Measurements from ENCODE around the gene CASZ1.

Gene CASZ1

DNA sequence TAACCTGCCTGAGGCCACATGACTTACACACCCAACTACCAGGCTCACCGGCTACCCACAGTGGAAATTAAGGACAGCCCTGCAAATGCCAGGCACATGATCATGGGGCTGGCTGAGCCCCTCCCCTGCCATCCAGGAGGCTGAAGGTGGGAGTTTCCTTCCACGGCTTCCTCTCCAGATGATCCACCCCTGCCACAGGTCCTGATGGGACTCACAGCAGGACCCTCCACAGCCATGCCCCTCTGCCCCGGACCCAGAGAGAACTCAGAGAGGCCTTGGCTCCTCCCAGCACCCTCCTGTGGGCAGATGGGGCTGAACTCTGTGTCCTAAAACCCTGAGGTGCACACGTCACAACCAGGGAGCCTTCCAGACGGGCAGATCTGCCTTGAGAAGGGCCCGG, 29.1 kb upstream of the CASZ1 start:
- DNase-seq (ENCODE audit: extremely low read depth in 1 of 2, low read depth in 1 of 2): no peak

DNA sequence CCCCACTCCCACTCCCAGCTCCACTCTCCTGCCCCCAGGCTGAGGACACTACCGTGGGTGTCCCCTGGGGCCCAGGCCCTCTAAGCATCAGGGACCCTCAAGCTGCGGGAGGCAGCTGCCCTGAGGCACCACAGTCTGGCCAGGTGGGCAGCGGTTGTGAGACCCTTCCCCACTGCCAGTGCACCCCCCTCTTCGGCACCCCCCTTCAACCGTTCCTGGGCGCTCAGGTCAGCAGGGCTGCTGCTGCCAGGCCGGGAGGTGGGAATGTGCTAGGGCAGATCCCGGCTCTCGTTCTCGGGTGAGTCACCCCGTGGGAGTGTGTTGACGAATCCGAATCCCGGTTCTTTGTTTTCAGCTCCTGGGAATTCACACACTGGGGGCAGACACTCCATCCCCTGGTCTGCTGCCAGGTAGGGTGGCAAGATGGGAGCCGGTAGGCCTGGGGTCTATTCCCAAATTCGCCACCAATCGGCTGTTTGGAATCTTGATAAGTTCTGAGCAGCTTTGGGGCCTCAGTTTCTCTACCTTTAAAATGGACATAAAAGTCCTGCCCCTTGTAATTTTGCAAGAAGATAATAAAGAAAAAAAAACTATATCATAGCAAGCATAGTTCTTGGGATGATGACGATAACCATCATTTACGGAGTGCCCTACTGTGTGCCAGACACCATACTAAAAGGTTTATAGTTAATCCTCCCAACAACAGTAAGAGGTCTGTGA, 28.5 kb upstream of the CASZ1 start:
- no peak for DNase-seq (ENCODE audit: extremely low read depth in 1 of 2, low read depth in 1 of 2)

DNA sequence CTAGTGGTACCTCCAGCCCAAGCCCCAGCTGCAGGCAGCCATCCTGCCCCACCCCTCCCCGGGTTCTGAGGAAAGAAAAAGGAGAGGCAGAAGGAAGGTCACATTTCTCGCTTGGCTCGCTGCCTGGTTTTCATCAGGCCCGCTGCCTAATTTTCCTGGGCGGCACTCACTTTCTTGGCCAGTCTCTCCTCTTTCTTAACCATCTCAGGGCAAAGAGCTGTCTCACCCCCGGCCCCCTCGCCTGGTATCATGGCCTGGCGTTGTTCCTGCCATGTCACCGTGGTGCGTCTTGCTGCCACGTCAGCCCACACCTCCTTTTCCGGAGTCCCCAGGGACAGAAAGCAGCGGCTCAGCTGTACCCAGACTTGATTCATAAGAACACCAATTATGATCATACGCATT, 26.6 kb upstream of the CASZ1 start:
- DNase-seq (ENCODE audit: extremely low read depth in 1 of 2, low read depth in 1 of 2): no peak

DNA sequence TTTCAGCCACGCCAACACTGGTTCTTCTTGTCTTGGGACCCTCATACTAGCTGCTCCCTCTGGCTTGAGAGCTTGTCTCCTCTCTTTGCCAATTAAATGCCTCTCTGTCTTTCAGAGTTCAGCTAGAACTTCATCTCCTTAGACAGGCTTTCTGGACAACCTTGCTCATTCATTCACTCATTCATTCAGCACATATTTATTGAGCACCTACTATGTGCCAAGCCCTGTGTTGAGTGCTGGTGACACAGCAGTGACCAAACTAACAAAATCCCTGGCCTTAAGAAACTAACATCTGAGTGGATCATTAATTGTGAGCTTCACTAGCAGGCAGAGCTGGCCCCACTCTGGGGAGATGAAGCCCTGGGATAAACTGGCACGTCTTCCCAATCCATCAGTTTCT, 24.9 kb upstream of the CASZ1 start:
- no peak for DNase-seq (ENCODE audit: extremely low read depth in 1 of 2, low read depth in 1 of 2)

DNA sequence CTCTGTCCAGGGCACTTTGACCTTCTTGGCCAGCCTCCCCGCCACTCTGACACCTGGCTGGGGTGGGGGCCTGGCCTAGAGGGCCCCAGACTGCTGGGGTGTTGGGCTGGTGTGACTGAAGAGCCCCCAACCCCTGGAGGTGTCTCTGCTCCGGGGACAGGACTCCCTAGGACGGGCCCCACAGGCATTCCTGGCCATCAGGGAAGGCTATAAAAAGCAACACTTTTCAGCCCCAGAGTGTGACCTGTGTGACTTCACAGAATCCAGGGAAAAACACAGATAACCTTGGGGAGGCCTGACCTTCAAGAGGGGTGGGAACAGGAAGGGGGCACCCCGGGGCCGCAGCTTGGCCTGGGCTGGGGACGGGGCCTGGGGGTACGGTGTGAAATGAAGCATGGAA, 24.0 kb upstream of the CASZ1 start:
- DNase-seq (ENCODE audit: extremely low read depth in 1 of 2, low read depth in 1 of 2): no peak

DNA sequence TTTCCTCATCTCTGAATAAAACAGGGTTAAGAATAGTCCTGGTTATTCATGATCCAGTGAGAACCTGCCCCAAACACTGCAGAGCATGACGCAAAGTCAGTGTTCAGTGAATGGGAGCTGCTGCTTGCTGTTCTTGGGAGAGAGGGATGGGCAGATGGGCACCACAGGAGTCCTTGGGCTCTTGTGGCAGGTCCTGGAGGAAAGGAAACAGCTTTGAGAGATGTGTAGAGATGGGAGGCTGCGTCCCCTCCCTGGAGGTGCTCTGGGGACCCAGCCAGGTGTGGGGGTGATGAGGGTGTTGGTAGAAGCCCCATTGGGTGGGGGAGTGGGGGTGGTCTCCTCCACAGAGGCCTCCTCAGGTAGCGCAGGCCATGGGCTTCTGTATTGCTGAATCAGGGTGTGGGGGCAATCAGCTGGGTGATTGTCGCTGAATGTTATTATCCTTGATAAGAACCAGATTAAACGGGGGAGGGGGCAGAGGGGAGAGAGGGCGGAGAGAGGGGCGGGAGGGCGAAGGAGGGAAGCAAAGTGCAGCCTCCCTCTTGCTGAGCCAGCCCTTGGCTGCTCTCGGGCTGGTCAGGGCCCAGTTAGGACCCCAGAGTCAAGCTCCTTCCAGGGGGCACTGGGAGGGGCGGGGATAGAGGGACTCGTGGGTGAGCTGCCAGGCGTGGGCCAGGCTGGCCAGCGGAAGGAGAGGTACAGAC, 22.9 kb upstream of the CASZ1 start:
- no peak for DNase-seq (ENCODE audit: extremely low read depth in 1 of 2, low read depth in 1 of 2)

DNA sequence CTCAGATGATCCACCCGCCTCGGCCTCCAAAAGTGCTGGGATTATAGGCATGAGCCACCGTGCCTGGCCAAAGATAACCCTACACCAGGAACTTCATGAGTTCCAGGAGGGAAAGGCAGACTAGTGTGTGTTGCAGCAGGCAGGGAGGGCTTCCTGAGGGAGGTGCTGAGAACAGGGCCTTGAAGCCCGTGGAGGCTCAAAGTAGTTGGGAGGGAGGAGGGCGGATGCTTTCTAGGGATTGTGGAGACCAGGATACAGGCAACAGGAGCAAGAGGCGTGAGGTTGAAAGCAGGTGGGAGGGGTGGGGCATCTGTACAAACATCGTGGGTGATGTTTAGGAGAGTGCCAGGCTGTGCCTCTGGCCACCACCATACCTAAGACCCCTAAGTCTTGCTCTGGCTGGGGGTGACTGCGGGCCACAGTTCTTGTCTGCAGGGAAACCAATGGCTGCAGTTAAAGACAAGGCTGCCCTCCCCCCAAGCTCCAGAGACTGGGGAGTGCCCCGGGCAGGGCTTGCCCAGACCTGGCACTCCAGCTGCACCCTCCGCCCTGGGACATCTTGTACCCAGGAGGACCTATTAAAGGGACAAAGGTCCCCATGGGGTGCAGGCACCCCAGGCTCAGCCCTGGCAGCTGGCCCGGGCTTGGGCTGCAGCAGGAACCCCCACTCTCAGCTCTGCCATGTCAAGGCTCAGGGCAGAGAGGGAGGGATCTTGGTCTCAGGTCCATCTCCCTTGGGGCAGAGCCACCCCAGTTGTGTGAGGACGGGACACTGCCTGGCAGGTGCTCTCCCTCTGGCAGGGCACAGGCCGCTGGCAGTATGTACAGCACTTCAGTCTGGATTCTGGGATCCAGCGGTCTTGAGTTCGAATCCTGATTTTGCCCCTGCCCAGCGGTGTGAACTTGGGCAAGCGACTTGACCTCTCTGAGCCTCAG, 22.1 kb upstream of the CASZ1 start:
- DNase-seq (ENCODE audit: extremely low read depth in 1 of 2, low read depth in 1 of 2): no peak

DNA sequence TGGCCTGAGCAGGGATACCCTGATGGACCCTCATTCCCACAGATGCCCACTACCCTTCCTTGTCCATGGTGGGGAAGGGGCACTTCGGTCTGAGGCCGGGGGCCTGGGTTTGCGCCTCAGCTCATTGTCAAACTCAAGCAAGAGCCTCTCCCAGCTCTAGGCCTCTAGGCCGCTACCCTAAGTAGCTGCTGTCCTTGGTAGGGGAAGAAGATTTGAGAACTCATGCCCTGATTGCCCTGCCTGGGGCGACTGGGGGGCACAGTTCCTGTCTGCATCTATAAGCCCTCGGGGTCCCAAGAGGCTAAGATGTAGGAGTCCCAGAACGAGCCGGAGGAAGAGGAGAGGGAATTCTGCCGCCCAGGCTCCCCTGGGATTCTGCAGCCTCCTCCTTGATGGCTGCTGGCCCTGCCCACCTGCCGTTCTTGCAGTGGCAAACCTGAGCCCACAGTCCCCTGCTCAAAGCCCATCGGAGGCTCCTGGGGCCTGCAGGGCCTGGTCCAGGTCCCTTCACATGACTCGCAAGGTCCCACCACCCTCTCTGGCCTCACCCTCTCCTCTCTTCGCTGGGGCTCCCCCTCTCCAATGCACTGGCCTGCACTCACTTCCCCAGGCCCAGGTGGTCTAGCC, 20.4 kb upstream of the CASZ1 start:
- DNase-seq (ENCODE audit: extremely low read depth in 1 of 2, low read depth in 1 of 2): no peak

DNA sequence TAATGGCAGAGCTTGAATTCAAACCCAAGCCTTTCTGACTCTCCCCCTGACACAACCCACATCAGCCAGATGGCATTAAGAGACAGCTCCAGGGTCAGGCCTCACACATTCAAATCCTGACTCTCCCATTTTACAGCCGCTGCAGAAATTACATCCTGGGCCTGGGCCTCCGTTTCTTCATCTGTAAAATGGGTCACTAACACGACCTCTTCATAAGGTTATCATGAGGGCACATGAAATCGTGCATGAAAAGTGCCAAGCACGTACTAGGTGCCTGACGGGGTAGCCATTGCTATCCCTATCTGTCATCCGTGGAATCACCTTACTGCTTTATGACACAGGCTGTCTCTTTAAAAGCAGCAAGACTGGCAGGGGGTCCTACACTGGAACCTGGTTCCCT, 19.8 kb upstream of the CASZ1 start:
- no peak for DNase-seq (ENCODE audit: extremely low read depth in 1 of 2, low read depth in 1 of 2)

DNA sequence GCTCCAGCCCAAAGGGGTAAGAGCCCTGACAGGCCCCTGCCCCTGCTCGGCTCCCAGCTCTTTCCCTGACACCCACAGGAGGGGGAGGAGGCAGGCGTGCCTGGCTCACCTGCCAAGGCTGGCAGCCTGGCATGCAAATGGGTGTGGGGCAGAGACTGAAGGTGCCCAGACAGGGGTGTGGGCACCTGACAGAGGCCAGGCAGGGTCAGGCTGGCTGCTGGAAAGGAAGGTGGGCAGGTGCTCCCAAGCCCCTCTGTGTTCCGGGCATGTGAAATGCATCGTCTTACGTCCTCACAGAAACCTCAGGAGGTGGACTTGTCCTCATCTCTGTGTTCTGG, 19.4 kb upstream of the CASZ1 start:
- DNase-seq (ENCODE audit: extremely low read depth in 1 of 2, low read depth in 1 of 2): no peak

DNA sequence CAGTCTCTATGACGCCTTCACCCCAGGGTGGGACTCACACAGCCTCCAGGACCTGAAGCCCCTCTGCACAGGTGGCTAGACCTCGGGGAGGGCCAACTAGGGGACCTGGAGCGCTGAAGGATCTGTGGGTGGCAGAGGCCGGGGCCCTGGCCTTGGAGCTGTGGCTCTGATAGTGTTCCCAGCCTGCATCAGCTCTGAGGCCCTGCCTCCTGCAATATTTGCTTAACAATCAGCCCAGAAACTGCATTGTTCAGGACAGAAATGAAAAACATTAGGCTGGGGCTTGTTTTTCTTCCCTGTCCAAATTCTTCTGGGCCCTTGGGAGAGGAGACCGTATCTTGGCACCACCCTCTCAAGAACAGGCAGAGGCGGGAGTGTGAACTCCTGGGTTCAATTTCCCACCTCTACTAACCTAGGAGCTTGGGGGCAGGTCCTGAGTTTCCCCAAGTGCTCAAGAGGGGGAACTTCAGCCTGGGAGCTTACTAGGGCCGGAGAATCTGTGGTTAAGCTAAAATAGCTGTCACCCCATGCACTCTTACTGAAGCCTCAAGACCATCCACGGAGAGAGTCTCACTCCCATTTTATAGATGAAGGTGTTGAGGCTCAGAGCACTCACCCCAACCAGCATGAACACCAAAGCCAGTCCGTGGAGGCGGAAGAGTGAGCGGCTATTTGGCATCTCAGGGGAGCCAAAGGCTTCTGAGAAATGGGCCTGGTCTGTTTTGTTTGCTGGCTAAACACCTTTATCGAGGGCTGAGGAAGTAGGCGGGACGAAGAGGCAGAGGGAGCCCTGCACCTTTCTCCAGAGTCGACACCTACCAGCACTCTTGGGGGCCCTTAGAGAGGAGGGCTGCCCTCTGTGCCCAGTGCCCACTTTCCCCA, 18.8 kb upstream of the CASZ1 start:
- DNase-seq (ENCODE audit: extremely low read depth in 1 of 2, low read depth in 1 of 2): no peak

DNA sequence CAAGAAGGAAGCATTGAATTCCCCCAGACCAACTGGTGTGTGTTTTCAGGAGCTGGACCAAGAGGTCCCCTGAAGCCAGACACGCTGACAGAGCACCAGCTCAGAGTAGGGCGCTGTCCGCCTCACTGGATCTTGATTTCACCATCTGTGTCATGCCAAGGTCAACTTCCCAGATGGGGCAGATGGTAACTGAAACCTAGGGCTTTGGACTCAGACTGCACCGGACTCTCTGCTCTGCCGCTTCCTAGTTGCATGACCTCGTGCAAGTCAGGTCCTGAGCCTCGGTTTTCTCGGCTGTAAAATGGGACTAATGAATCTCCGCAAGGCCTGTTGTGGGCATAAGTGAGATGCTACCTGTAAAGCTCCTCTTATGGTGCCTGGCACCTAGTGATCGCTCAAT, 17.9 kb upstream of the CASZ1 start:
- no peak for DNase-seq (ENCODE audit: extremely low read depth in 1 of 2, low read depth in 1 of 2)

DNA sequence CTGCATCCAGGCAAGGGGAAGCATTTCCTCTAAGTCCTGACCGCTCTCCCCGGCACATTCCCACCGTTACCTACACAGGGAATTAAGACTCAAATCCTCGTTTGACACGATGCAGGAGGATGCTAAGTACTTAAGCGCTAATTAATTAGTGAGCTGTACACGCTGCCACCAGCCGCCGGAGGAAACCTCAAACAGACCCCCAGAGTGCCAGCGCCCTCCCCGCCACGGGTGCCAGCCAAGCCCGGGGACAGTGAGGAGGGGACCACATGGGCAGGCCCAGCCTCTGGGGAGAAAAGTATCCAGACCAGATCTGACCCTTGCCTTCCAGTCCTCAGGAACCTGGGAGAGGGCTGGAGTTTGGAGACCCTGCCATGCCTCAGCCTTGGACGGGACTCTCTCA, 17.4 kb upstream of the CASZ1 start:
- DNase-seq (ENCODE audit: extremely low read depth in 1 of 2, low read depth in 1 of 2): no peak

DNA sequence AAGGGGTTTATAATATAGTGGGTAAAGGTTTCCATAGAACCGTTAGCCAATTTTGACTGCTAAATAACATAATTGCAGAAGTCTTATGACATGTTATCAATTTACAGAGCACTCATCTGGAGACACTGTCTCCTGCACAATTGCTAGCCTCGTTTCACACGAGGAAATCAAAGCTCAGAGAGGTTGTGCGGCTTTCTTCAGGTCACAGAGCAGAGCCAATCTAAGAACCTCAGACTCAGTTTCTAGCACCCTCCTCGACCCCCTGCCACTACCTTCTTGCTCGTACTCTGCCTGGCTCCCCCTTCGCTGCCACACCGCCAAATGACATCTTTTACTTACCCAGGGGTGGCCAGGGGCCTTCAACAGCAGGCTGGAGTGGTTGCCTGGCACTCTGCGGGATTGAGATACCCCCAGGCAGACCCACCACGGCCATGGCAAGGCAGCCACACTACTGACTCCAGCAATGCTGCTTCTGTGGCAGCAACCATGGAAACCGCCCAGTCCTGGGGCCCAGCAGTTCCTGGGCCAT, 16.0 kb upstream of the CASZ1 start:
- DNase-seq (ENCODE audit: extremely low read depth in 1 of 2, low read depth in 1 of 2): no peak

DNA sequence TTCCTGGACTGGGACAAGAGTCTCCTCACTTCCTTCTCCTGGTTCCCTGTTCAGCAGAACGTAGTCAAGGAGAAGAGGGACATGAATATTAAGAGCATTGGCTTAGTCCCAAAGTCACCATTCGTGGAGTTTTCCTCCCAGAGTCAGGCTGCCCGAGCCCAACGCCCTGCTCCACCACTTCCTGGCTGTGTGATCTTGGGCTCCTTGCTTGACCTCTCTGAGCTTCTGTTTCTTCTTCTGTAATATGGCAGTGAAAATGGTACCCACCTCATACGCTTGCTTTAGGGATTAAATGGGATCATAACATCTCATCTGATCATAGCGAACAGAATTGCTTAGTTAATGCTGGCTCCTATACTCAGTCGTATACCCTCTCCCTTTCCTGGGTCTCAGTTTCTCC, 12.0 kb upstream of the CASZ1 start:
- no peak for DNase-seq (ENCODE audit: extremely low read depth in 1 of 2, low read depth in 1 of 2)

DNA sequence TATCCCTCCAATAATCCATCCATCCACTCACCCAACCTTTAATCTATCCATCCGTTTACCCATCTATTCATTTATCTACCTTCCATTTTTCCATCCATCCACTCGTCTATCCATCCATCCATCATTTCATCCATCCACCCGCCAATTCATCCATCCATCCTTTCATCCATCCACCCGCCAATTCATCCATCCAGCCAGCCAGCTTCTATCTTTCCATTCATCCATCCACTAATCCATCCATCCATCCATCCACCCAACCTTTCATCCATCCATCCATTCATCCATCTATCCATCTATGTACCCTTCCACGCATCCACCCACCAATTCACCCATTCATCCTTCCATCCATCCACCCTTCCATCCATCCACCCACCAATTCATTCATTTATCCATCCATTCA, 10.5 kb upstream of the CASZ1 start:
- no peak for DNase-seq (ENCODE audit: extremely low read depth in 1 of 2, low read depth in 1 of 2)

DNA sequence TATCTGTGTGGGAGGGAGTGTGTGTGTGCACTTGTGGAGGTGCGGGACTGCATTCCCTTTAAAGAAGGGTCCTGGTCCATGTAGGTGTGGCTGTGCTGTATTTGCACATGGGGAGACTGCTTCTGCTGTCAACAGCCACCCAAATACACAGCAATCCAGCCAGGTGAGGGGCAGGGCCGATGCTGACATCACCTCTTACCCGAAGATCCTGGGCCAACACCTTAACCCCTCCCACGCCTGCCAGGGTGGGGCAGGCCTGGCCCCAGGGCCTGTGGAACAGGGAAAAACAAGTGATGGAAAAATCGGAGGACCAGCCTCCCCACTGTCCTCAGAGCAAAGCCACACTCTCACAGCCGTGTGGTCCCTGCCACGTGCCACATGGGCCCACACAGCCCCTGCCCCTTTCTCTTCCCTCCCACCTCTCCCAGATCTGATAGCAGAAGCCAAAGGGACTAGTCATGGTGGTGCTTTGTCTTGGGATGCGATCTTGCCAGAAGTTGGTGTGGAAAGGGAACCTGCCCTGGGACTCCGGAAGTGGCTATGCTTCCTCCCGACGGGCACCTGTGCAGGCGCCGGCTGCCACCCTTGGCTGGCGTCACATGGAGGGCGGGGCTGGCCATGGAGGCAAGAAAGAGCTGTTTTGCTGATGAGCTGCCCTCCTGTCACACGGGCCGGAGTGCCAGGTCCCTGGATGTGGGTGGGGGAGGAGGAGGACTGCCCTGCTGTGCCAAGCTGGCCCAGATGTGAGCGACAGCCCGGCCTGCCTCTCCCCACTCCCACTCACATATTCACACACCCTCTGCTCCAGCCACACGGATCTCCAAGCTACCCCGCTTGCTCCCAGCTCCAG, 7.8 kb upstream of the CASZ1 start:
- DNase-seq (ENCODE audit: extremely low read depth in 1 of 2, low read depth in 1 of 2): no peak

DNA sequence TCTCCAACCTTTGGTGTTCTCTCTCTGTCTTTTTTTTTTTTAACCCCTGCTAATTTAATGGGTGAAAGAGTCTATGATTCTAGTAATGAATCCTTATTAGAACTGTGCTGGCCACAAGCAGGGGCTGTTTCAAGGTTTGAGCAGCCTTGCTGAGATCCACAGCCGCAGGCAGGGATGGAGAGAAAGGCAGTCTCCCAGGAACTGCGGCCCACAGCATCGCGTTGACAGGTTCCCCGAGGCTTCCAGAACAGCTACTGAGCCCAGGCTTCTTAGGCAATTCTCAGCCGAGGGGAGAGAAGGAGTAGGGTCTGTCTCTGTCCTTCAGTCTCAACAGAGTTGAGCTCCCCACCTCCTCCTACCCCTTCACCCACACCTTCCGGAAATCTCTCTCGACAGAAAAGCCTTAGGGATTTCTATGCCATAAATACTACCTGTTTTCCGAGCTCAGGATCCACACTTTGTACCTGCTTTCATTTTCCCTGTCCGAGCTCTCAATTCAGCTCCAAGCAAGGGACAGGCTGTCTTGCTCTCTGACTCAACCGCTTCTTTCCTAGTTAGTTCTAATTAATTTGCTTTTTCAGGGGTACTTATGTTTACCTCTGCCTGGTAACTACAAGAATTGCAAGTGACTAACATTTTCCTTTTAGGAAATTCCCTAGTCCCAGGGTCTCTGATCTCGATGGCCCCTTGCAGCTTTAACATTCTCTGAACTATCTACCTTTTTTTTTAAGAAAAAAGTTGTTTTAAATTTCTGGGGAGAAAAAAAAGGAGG, 6.7 kb upstream of the CASZ1 start:
- DNase-seq (ENCODE audit: extremely low read depth in 1 of 2, low read depth in 1 of 2): no peak

DNA sequence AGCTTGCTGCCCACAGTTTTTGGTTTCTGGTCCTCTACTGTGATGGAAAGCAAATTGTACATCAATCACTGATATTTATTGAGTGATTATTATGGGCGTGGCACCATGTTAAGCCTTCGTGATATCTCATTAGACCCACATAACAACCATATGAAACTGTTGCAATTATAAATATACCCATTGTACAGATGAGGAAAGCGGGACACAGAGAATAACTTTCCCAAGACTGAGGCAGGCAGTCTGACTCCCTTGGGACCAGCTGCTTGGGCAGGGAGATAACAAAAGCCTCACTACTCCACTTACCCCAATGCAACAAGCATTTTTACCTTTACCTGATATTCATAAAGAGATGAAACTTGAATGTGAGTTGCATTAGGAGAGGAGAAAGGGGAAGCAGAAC, 4.3 kb upstream of the CASZ1 start:
- DNase-seq (ENCODE audit: extremely low read depth in 1 of 2, low read depth in 1 of 2): no peak

Data from activated CD8-positive, alpha-beta memory T cell treated with anti-CD3 and anti-CD28 coated beads for 1 hour (primary cell).